ENCODE data around the gene ARHGEF28.

ARHGEF28 gene

DNA sequence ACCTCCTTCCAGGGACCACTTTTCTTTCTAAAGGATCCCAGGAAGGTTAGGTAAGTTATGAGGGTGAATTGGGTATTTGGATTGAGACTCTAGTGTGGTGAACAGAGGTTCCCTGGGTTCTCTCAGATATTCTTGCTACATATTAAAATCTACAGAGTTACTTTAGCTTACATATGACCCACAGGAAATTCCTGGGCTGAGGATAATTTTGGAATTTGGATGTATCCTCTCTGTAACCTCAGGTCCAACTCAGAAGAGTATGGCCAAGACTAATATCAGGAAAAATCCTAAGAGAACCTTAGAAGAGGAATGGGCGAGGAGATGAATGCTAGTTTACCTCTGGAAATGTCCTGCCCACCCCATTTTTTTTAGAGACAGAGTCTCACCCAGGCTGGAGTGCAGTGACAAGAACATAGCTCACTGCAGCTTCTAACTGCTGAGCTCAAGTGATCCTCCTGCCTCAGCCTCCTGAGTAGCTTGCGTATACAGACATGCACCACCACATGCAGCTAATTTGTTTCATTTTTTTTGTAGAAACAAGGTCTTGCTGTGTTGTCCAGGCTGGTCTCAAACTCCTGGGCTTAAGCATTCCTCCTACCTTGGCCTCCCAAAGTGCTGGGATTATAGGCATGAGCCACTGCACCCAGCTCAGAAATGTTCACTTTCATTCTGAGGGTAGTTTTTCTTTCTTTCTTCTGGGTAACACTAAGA lies 196.4 kb downstream of the ARHGEF28 start:
- peak; percentile 60 for DNase-seq

DNA sequence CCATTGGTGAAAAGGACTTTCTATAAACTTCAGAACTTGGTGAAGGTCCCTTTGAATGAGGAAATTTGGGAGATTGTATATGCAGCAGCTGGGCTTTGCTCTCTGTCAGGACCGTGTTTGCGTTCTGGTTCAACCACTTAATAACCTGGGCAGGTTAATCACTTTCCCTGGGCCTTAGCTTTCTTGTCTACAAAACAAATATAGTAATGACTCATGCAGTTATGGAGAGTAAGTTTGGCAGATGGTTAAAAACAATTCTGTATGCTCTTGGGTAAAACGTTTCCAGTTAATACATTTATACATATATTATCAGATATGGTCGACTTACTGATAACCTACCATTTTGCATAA lies 197.0 kb downstream of the ARHGEF28 start:
- DNase-seq, result no peak

GRCh38 chr5:73823508-73823925 lies 197.5 kb downstream of the ARHGEF28 start:
- DNase-seq, result peak; percentile 65

- no peak for DNase-seq
Observed at GRCh38 chr5:73825199-73825598, 199.2 kb downstream of the ARHGEF28 start.

- DNase-seq, result no peak
Observed at GRCh38 chr5:73825736-73826135, 199.7 kb downstream of the ARHGEF28 start.

GRCh38 chr5:73826301-73827105 lies 200.5 kb downstream of the ARHGEF28 start:
- DNase-seq, result peak; percentile 54

- DNase-seq, result peak; percentile 38
Observed at GRCh38 chr5:73827106-73827450, 201.1 kb downstream of the ARHGEF28 start.

- no peak for DNase-seq
Observed at GRCh38 chr5:73828465-73828864, 202.5 kb downstream of the ARHGEF28 start.

- no peak for DNase-seq
Observed at GRCh38 chr5:73830646-73831045, 204.7 kb downstream of the ARHGEF28 start.

GRCh38 chr5:73831066-73831465 lies 205.1 kb downstream of the ARHGEF28 start:
- DNase-seq, result no peak

DNA sequence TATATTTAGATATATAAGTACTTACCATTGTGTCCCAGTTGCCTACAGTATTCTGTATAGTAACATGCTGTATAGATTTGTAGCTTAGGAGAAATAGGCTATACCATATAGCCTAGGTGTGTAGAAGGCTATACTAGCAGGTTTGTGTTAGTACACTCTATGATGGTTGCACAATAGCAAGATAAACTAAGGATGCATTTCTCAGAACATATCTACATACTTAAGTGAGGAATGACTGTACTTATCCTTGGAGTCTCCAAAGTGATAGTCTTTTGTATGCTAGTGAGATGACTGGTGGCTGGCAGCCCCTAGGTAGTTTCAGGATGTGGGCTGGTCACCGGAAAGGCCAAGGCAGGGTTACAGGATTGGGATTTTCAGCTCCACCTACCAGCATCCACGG lies 208.7 kb downstream of the ARHGEF28 start:
- no peak for DNase-seq

GRCh38 chr5:73835726-73836125 lies 209.7 kb downstream of the ARHGEF28 start:
- DNase-seq, result no peak

GRCh38 chr5:73836607-73837006 lies 210.6 kb downstream of the ARHGEF28 start:
- DNase-seq, result no peak

- DNase-seq, result no peak
Observed at GRCh38 chr5:73838901-73839300, 212.9 kb downstream of the ARHGEF28 start.

DNA sequence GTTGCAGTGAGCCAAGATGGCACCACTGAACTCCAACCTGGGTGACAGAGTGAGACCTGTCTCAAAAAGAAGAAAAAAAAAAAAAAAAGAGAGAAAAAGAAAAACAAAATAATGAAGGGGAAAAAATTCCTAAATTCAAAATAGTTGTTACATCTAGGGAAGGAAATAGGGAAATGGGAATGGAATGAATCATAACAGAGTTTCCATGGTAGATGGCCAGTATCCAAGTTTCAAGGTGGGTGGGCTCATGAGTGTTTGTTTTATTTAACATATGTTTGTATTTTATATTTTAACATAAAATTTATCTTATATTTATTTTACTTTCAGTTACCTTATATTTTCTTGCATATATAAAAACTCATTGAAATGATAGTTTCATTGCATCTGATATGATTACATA lies 215.6 kb downstream of the ARHGEF28 start:
- no peak for DNase-seq

DNA sequence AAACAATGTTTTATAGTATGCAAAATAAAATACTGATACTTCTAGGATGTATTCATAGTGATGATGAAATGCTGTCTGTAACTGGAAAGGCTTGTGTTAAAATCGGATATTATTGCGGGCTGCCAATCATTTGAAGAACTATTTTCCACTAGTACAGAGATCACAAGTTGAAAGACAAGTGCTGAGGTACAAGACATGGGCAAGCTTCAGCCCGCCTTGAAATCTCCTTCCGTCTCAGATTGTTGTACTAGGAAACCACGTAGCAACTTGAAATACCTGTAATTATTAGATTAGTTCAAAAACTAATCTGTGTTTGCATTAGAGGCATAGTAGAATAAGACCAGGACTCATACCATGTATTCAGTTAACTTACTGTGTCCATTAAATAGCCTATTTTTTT lies 218.2 kb downstream of the ARHGEF28 start:
- DNase-seq, result no peak

GRCh38 chr5:73851471-73852181 lies 225.6 kb downstream of the ARHGEF28 start:
- no peak for DNase-seq

GRCh38 chr5:73853091-73853490 lies 227.1 kb downstream of the ARHGEF28 start:
- peak; percentile 9 for DNase-seq

DNA sequence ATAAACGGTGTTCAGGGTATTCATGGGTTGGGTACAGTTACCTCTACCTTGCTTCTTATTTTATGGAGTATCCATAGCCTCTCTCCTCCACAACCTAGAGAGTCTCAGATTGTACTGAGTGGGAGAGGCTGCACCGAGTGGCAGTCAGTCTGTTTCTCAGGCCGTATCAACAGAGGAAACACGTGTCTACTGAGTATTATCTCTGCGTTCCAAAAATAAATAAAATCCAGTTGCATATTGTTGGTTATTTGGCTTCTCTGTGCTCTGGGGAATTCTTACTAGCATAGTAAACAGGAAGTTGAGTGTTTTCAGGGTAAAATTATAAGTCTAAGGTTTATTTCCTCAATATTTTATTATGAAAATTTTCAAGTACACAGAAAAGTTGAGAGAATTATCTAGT lies 231.0 kb downstream of the ARHGEF28 start:
- no peak for DNase-seq

GRCh38 chr5:73857446-73857845 lies 231.4 kb downstream of the ARHGEF28 start:
- no peak for DNase-seq

GRCh38 chr5:73858054-73858453 lies 232.1 kb downstream of the ARHGEF28 start:
- DNase-seq, result no peak

- no peak for DNase-seq
Observed at GRCh38 chr5:73858776-73859175, 232.8 kb downstream of the ARHGEF28 start.

DNA sequence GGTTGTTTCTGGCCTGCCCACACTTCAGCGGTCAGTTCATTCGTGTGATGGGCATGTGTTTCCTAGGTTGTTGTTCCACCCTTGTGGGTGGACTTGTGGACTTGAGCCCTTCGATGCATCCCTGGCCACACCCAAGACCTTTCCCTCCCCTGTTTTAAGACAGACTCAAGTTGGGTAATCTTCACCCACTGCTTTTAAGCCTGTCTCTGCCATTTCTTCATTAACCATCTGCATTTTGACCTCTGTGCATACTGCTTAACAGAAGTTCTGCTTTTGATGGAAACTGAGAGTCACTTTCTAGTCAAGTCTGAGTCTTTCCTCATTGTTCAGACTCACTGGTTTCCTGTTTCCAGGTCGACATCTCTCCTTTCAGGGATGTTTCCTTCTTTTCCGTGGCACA lies 233.7 kb downstream of the ARHGEF28 start:
- DNase-seq, result no peak
